Muscle of back (tissue), 11 donors: ENCODE data around the gene MNS1. TPM values are rescaled to one million over a fixed set of nuclear protein-coding genes. Genes with fewer than 3 reads are reported as not detected.
"Not testable (repeated sequence)": the region's sequence is repeated elsewhere in the genome, so short reads cannot be mapped to it uniquely, and the experiment has no call there.

Source experiments
- DNase-seq, 3 donors: peaks; one replicate each; pipeline versions ENCODE4 v3.0.0 to v3.0.0-alpha.2; 2013
- polyA plus RNA-seq, 10 donors: library from polyadenylated mRNA; unstranded; fragments of 120-200 nt; gene quantifications; one replicate each; pipeline ENCODE4 v1.2.1, GENCODE V29; 2013; ENCODE audit not compliant: insufficient read length in 10 of 10

Gene MNS1
- polyA plus RNA-seq, 10 donors, result 5.1 to 8.5 (median 6.9) TPM

DNA sequence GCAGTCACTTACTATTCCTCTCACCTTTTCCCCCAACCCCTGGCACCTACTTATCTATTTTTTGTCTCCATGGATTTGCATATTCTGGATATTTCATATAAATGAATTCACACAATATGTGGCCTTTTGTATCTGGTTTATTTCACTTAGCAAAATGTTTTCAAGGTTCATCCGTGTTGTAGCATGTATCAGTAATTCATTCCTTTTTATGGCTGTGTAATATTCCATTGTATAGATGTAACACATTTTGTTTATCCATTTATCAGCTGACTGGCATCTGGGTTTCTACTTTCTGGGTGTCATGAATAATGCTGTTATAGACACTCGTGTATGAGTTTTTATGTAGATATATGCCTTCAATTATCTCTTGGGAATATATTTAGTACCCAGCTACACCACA is 5.8 kb downstream of the MNS1 start:
- no peak for DNase-seq

GRCh38 chr15:56456229-56456628 is 8.7 kb downstream of the MNS1 start:
- DNase-seq, result no peak

DNA sequence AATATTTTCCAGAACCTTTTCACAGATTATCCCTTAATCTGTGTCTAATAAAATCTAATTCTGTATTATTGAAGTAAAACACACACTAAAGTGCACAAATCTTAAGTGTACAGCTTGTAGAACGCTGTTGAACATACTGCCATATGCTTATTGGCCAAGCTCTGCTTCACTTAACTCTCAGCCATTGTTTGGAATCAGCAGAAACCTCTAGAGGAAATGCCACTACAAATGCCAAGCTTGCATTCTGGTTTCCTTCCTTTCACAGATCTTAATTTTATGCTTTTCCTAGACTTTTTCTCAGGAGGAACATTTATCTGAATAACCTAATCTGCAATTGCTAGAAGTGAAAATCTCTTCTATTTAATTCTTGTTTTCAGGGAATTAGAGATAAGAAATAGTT is 10.1 kb downstream of the MNS1 start:
- DNase-seq, result no peak

DNA sequence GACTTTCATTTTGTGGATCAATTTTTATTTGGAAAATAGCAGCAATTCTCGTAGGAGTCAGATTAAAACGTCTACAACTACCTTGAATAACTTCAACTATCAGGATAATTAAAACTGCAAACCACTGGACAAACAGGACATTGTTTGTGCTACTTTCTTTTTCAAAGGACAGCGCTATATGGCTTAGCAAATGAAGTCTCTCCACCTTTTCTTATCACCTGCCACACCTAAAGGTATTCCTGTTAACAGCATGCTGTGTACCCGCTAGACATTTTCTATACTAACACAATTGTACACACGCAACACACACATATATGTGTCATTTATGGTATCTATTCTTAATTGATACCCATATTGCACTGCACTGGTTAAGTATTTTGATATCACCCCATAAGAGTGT is 19.2 kb downstream of the MNS1 start:
- no peak for DNase-seq

DNA sequence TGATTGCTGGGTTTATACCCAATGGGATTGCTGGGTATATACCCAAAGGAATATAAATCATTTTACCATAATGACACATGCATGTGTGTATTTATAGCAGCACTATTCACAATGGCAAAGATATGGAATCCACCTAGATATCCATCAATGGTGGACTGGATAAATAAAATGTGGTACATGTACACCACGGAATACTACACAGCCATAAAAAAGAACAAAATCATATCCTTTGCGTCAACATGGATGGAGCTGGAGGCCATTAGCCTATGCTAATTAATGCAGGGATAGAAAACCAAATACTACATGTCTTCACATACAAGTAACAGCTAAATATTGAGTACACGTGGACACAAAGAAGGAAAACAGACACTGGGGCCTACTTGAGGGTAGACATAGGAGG is 22.6 kb downstream of the MNS1 start:
- DNase-seq, result no peak

DNA sequence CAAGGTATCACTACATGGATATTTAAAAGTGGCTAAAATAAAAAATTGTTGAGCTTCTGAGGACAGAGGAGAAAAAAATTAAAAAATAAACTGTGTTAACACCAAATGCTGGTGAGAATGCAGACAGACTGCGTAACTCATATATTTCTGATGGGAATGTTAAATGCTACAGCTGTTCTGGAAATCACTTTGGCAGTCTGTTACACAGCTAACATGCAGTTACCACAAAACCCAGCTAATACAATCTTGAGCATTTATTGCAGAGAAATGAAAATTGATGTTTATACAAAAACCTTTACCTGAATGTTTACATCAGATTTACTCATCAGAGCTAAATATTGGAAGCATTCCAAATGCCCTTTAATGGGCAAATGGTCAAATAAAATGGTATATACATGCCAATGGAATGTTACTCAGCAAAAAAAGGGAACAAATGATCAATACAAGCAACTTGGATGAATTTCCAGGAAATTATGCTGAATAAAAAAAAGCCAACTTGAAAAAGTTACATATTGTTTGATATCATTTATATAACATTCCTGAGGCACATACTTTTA is 24.6 kb downstream of the MNS1 start:
- no peak for DNase-seq

DNA sequence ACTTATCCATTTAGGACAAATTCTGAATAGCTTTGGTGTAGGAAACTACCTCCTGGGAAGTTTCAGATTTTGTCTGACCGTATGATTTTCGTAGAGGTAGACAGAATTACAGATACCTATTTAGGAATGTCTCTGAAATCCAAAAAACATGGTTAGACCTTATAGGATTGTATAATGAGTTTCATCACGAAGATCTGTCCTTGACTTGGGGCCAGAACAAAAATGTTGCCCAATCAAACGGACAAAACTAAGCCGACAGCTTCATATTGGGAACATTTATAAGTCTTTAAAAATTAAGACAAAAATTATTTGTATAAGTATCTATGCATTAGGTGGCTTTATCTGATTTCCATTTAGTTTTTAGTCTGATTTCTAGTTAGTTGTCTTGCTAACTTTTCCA is 32.6 kb downstream of the MNS1 start:
- DNase-seq, result no peak

DNA sequence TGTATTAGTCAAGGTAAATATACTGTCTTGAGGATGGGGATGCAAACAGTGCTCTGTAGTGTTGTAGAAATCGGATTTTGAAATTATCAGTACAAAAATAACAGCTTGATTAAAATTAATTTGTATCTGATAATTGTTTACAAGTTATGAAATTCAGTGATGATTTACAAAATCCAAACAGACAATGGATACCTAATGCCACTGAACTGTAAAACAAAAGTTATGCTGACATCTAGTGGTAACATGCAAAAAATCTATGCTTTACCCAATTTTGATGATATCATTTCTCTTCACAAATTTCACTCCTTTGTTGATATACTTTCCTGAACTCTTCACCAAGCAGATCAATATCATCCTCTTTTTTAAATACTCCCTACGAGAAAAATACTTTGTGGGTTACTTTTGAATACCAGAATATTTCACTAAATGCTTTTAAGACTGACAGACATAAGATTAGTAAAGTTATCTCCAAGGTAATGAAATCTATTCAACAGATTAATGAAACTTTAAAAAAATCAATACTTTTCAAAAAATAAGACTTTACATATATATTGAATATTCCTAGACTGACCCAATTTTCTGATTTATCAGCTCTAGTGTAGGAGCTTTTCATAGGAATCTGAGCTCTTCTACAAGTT is 36.0 kb downstream of the MNS1 start:
- peak; percentile 12 to 39 (median 14) for DNase-seq

DNA sequence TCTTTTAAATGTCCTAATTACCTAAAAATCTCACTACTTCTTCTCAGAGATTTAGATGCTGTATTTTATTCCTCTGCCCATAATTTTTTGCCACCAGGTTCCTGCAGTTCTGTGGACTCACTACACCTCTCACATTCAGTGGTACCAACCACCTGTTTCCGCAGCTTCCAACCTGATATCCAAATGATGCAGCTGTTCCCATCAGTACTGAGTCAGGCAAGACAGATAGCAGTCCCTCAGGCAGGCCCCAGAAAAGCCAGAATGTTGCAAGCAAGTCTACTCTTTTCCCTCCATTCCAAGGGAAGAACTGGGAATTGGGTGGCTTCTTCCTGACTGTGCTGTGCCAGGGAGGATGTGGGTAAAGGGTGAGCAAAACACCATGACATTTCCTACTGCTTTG is 39.0 kb downstream of the MNS1 start:
- peak in 1 of 3 donors; percentile 7 for DNase-seq

DNA sequence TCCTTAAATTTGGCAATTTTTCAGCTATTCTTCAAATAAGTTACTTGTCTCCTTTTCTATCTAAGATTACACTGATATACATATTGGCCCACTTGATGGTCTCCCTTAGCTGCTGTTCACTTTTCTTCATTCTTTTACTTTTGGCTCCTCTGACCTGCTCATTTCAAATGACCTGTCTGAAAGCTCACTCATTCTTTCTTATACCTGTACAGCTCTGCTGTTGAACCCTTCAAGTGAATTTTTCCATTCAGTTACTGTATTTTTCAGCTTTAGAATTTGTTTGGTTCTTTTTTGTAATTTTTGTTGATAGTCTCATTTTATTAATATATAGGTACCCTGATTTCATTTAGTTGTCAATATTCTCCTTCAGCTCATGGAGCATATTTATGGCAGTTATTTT is 39.7 kb downstream of the MNS1 start:
- DNase-seq, result no peak

GRCh38 chr15:56413114-56413733 is 51.7 kb downstream of the MNS1 start:
- DNase-seq, result not testable (repeated sequence)

DNA sequence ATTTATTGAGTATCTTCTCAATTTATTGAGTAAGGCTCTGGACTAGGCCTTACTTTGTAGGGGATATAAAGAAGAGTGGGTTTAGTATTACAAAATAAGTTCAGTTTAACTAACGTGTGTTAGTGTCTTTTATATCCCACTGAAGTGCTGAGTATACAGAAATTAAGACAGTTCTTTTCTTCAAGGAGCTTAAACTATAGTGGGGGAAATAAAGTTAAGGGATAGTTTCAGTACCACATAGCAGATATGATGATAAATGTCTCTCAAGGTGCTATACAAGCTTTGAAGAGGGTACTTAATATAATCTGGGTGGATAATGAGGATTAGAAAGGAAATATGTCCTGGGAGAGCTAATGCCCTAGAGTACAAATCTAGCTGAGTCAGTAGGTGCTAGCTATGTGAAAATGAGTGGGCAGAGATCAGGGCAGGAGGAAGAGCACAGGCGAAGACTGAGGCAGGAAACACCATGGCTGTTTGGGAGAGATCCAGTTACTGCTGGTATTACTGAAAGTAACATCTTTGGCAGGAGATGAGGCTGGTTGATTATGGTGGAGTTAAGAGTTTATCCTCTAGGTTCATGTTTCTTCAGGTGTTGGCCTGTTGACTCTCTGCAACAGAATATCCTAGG is 53.7 kb downstream of the MNS1 start:
- DNase-seq, result no peak

DNA sequence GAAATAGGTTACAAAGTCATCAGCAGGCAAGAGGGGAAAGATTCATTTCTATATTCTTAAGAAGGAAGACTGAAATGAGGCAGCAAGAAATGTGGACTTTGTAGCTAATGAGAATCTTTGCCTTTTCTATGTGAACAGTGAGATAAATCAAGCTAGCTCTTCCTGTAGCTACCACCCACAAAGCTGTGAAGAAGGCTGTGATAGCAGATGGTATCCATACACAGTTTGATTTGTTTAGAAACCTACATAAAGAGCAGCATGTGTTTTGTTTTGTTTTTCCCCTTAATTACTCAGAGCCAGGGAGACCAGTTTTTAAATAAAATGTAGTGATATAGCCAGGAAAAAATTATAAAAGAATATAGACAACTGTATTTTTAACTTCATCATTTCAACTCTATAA is 54.2 kb downstream of the MNS1 start:
- DNase-seq, result no peak

- not testable (repeated sequence) for DNase-seq
These were observed 65.7 kb downstream of the MNS1 start for GRCh38 chr15:56399209-56399608.

DNA sequence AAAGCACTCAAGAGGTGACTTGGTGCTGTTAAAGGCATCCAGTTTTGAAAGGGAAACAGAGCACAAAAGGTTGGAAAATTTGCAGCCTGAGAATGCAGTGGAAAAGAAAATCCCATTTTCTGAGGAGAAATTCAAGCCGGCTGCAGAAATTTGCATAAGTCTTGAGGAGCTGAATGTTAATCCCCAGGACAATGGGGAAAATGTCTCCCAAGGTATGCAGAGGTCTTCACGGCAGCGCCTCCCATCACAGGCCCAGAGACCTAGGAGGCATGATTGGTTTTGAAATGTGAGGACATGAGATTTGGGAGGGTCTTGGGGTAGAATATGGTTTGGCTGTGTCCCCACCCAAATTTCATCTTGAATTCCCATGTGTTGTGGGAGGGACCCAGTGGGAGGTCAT is 67.6 kb downstream of the MNS1 start:
- not testable (repeated sequence) for DNase-seq

GRCh38 chr15:56394909-56395308 is 70.0 kb downstream of the MNS1 start:
- DNase-seq, result no peak

DNA sequence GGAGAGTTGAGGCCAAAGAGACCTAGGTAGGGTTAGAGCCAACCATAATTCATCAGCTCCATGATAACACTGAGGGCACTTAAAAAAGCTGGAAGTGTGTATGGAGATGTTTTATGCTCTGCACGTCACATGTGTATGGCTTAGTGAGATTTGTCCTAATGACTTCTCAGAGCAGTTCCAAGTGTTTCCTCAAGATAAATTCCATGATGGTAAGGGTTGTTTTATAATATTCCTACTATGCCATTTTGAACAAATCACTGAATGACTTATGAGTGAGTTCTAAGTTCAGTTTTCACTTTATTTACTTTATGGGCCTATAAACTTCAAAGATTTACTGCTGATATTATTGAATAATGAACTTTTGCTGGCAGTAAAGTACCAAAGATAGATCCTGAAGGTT is 71.7 kb downstream of the MNS1 start:
- no peak for DNase-seq

GRCh38 chr15:56390739-56391267 is 74.1 kb downstream of the MNS1 start:
- peak in 1 of 3 donors; percentile 4 for DNase-seq

DNA sequence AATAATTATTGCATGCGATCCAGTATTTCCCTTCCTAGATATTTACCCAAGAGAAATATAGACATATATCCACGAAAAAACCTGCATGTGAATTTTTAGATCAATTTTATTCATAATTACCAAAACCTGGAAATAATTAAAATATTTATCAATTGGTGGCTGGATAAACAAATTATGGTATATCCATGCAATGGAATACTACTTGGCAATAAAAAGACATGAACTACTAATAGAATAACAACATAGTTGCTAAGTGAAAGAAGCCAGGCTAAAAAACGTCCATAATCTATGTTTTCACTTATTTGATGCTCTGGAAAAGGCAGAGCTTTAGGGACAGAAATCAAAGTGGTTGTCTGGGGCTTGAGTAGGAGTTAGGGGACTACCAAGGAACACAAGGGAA is 79.0 kb downstream of the MNS1 start:
- DNase-seq, result no peak

DNA sequence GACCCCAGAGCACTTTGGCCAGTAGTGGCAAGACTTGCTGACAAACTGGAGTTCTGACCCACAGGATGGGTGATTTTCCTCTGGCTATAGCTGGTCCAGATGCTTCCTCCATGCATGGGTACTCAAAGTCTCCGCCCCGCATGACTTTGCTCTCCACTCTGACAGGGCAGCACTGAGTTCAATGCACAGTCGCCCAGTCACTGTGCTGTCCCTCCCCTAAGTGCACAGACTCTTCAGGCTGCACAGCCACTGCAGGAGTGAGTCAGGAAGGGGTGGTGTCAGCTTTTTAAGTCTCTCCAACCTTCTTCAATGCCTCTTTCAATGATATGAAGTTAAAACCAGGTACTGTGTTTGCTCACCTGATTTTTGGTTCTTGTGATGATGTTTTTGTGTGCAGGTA is 81.9 kb downstream of the MNS1 start:
- DNase-seq, result no peak
